Liver (tissue), 9 donors: ENCODE measurements around the gene MXD4. TPM values are rescaled to one million over a fixed set of nuclear protein-coding genes. Genes with fewer than 3 reads are reported as not detected.

ENCODE experiments used
- DNase-seq: peaks from one replicate; pipeline ENCODE4 v3.0.0-alpha.2; 2017; ENCODE audit warnings: low spot score
- H3K27ac ChIP-seq, 2 donors: one replicate each; pipeline ENCODE4 v1.7.0; 2013; ENCODE audit warnings: inconsistent platforms in 2 of 2, low read length in 2 of 2, control low read depth in 1 of 2, low read depth in 1 of 2, mild to moderate bottlenecking in 1 of 2
- H3K27me3 ChIP-seq, 4 donors: one replicate each; pipeline versions ENCODE4 v1.6.1 to v1.7.0; 2013; ENCODE audit warnings: low read length in 3 of 4, inconsistent platforms in 1 of 4, mild to moderate bottlenecking in 1 of 4, moderate library complexity in 1 of 4; ENCODE audit not compliant: control insufficient read depth in 4 of 4, insufficient read depth in 4 of 4
- H3K36me3 ChIP-seq, 4 donors: one replicate each; pipeline versions ENCODE4 v1.6.1 to v1.7.0; 2013; ENCODE audit warnings: low read length in 3 of 4, mild to moderate bottlenecking in 3 of 4, low read depth in 1 of 4, moderate library complexity in 1 of 4; ENCODE audit not compliant: control insufficient read depth in 4 of 4, insufficient read depth in 3 of 4
- H3K4me1 ChIP-seq, 4 donors: one replicate each; pipeline versions ENCODE4 v1.6.1 to v1.7.0; 2013; ENCODE audit warnings: low read length in 3 of 4, mild to moderate bottlenecking in 3 of 4, moderate library complexity in 1 of 4; ENCODE audit not compliant: control insufficient read depth in 4 of 4, insufficient read depth in 4 of 4
- H3K4me3 ChIP-seq, 3 donors: one replicate each; pipeline versions ENCODE4 v1.6.1 to v1.7.0; 2013; ENCODE audit warnings: low read length in 3 of 3, control low read depth in 1 of 3, low read depth in 1 of 3, mild to moderate bottlenecking in 1 of 3
- H3K9ac ChIP-seq, 2 donors: one replicate each; pipeline ENCODE4 v1.7.0; 2013; ENCODE audit warnings: low read length in 2 of 2, mild to moderate bottlenecking in 2 of 2, moderate library complexity in 2 of 2, control low read depth in 1 of 2, low read depth in 1 of 2
- H3K9me3 ChIP-seq, 4 donors: one replicate each; pipeline versions ENCODE4 v1.6.1 to v1.7.0; 2013; ENCODE audit warnings: low read length in 3 of 4; ENCODE audit not compliant: control insufficient read depth in 4 of 4
- EGR1 ChIP-seq, 2 donors: IDR thresholded peaks; 2 replicates each; pipeline ENCODE4 v1.6.1; 2016 to 2018; ENCODE audit warnings: antibody characterized with exemption in 2 of 2, low read depth in 2 of 2
- FOXA1 ChIP-seq: IDR thresholded peaks from 2 replicates; pipeline ENCODE4 v1.6.1; 2016; ENCODE audit warnings: antibody characterized with exemption
- FOXA2 ChIP-seq: IDR thresholded peaks from 2 replicates; pipeline ENCODE4 v1.6.1; 2016; ENCODE audit warnings: antibody characterized with exemption
- HNF4G ChIP-seq: IDR thresholded peaks from 2 replicates; pipeline ENCODE4 v1.6.1; 2016; ENCODE audit warnings: antibody characterized with exemption
- JUND ChIP-seq, 2 donors: IDR thresholded peaks; 2 replicates each; pipeline ENCODE4 v1.6.1; 2016; ENCODE audit warnings: antibody characterized with exemption in 2 of 2
- NR2F2 ChIP-seq: IDR thresholded peaks from 2 replicates; pipeline ENCODE4 v1.6.1; 2016; ENCODE audit warnings: antibody characterized with exemption
- RAD21 ChIP-seq, 2 donors: IDR thresholded peaks; 2 replicates each; pipeline ENCODE4 v1.6.1; 2016; ENCODE audit warnings: antibody characterized with exemption in 2 of 2, mild to moderate bottlenecking in 2 of 2
- RXRA ChIP-seq, 2 donors: IDR thresholded peaks; 2 replicates each; pipeline ENCODE4 v1.6.1; 2017 to 2018; ENCODE audit warnings: antibody characterized with exemption in 2 of 2, mild to moderate bottlenecking in 1 of 2
- SP1 ChIP-seq: IDR thresholded peaks from 2 replicates; pipeline ENCODE4 v1.6.1; 2018; ENCODE audit warnings: antibody characterized with exemption, mild to moderate bottlenecking
- TAF1 ChIP-seq: conservative IDR thresholded peaks from 2 replicates; pipeline ENCODE4 v1.6.1; 2016; ENCODE audit warnings: antibody characterized with exemption, mild to moderate bottlenecking
- YY1 ChIP-seq: IDR thresholded peaks from 2 replicates; pipeline ENCODE4 v1.6.1; 2016; ENCODE audit warnings: antibody characterized with exemption, mild to moderate bottlenecking
- WGBS: extraction: QIAGEN DNeasy Blood & Tissue Kit; methylation state at CpG from one replicate; pipeline ENCODE4 v1.1.7; 2013; 5-methylcytosine and 5-hydroxymethylcytosine counted together
- polyA plus RNA-seq, 2 donors: library from polyadenylated mRNA; stranded (reverse) in 1 of 2; unstranded in 1 of 2; fragments of 200-250 nt in 1 of 2; fragments of >200 nt in 1 of 2; fragmentation: Nextera tagmentation in 1 of 2; extraction: Ambion mirVana in 1 of 2; gene quantifications; one replicate each; pipeline versions ENCODE4 v1.2.1 to v1.2.3, GENCODE V29; 2013 to 2015
- total RNA-seq, 2 donors: library from RNA; depleted of rRNA; stranded (reverse); fragments of >200 nt; gene quantifications; one replicate each; pipeline ENCODE4 v1.2.3, GENCODE V29; 2014
- TF ChIP-seq, protein P1 (sequence below): IDR thresholded peaks from 2 replicates; pipeline ENCODE4 v1.6.1; 2016; ENCODE audit warnings: antibody characterized with exemption
- TF ChIP-seq, protein P2 (sequence below): IDR thresholded peaks from 2 replicates; pipeline ENCODE4 v1.6.1; 2016; ENCODE audit warnings: antibody characterized with exemption
- TF ChIP-seq, protein P3 (sequence below): IDR thresholded peaks from 2 replicates; pipeline ENCODE4 v1.6.1; 2016; ENCODE audit warnings: antibody characterized with exemption
- TF ChIP-seq, protein P4 (sequence below): IDR thresholded peaks from 2 replicates; pipeline ENCODE4 v1.6.1; 2016; ENCODE audit warnings: antibody characterized with exemption, mild to moderate bottlenecking
- donor health status: healthy.
- donor health status: healthy.
- donor health status: healthy.
- donor health status: healthy.
- donor health status: healthy.

MXD4 gene
- total and polyA plus RNA-seq, 4 donors = 6.5 to 19.6 (median 15.9) TPM

DNA sequence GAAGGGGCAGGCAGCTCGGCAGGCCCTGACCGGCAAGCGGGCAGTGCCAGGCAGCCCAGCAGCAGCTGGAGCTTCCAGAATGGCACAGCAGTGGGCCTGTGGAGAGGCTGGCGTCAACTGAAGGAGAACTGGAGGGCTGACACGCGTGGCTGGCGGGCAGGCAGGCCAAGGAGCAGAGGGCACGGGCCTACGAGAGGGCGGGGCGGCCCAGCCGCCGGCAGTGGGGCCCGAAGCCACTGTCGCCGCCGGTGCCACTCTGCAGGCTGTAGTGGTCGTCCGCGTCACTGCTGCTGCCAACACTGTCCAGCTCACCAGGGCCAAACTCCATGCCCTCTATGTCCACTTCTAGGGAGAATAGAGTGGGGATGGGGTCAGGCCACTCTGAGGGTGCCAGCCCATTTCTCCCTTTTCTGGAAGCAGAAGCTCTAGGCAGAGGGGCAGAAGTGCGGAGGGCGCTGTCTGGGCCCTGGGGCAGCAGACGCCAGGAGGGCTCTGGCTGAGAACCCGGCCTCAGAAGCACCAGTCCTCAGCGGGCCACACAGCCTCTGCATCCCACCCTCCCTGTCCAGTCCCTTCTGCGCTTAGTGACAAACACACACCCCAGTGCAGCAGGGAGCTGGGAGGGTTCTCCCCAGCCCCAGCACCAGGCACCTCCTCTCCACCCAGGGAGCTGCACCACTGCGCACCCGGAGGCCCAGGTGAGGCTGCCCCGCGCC lies 11.4 kb downstream of the MXD4 start:
- no peak overlapping the region for H3K27ac ChIP-seq
- H3K36me3 ChIP-seq = peaks cover 7 to 45% (median 19%) of the 10 kb centered on the region in 4 donors
- H3K27me3 ChIP-seq = no peaks in the 10 kb centered on the region
- no peak for DNase-seq
- TF ChIP-seq, protein P1, sequence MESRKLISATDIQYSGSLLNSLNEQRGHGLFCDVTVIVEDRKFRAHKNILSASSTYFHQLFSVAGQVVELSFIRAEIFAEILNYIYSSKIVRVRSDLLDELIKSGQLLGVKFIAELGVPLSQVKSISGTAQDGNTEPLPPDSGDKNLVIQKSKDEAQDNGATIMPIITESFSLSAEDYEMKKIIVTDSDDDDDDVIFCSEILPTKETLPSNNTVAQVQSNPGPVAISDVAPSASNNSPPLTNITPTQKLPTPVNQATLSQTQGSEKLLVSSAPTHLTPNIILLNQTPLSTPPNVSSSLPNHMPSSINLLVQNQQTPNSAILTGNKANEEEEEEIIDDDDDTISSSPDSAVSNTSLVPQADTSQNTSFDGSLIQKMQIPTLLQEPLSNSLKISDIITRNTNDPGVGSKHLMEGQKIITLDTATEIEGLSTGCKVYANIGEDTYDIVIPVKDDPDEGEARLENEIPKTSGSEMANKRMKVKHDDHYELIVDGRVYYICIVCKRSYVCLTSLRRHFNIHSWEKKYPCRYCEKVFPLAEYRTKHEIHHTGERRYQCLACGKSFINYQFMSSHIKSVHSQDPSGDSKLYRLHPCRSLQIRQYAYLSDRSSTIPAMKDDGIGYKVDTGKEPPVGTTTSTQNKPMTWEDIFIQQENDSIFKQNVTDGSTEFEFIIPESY = no peak
- TF ChIP-seq FOXA1 = no peak
- TF ChIP-seq YY1 = no peak
- TF ChIP-seq RXRA (IDR thresholded peaks at IDR 0.05) = no peak
- no peak for TF ChIP-seq NR2F2
- TF ChIP-seq EGR1 (IDR thresholded peaks at IDR 0.05; ENCODE audit: low read depth in 2 of 2) = no peak
- TF ChIP-seq, protein P2, sequence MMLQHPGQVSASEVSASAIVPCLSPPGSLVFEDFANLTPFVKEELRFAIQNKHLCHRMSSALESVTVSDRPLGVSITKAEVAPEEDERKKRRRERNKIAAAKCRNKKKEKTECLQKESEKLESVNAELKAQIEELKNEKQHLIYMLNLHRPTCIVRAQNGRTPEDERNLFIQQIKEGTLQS = no peak
- TF ChIP-seq FOXA2 = no peak
- TF ChIP-seq SP1 = no peak
- TF ChIP-seq, protein P3, sequence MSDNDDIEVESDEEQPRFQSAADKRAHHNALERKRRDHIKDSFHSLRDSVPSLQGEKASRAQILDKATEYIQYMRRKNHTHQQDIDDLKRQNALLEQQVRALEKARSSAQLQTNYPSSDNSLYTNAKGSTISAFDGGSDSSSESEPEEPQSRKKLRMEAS = no peak
- TF ChIP-seq, protein P4, sequence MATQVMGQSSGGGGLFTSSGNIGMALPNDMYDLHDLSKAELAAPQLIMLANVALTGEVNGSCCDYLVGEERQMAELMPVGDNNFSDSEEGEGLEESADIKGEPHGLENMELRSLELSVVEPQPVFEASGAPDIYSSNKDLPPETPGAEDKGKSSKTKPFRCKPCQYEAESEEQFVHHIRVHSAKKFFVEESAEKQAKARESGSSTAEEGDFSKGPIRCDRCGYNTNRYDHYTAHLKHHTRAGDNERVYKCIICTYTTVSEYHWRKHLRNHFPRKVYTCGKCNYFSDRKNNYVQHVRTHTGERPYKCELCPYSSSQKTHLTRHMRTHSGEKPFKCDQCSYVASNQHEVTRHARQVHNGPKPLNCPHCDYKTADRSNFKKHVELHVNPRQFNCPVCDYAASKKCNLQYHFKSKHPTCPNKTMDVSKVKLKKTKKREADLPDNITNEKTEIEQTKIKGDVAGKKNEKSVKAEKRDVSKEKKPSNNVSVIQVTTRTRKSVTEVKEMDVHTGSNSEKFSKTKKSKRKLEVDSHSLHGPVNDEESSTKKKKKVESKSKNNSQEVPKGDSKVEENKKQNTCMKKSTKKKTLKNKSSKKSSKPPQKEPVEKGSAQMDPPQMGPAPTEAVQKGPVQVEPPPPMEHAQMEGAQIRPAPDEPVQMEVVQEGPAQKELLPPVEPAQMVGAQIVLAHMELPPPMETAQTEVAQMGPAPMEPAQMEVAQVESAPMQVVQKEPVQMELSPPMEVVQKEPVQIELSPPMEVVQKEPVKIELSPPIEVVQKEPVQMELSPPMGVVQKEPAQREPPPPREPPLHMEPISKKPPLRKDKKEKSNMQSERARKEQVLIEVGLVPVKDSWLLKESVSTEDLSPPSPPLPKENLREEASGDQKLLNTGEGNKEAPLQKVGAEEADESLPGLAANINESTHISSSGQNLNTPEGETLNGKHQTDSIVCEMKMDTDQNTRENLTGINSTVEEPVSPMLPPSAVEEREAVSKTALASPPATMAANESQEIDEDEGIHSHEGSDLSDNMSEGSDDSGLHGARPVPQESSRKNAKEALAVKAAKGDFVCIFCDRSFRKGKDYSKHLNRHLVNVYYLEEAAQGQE = no peak
- TF ChIP-seq JUND (IDR thresholded peaks at IDR 0.05) = no peak
- H3K4me3 ChIP-seq = no peak overlapping the region
- H3K4me1 ChIP-seq = peaks cover 0 to 3% (median 0%) of the 10 kb centered on the region in 4 donors
- WGBS = 95% methylated on average over 30 of the region's 30 CpGs
- no peak overlapping the region for H3K9ac ChIP-seq
- no peaks in the 10 kb centered on the region for H3K9me3 ChIP-seq

DNA sequence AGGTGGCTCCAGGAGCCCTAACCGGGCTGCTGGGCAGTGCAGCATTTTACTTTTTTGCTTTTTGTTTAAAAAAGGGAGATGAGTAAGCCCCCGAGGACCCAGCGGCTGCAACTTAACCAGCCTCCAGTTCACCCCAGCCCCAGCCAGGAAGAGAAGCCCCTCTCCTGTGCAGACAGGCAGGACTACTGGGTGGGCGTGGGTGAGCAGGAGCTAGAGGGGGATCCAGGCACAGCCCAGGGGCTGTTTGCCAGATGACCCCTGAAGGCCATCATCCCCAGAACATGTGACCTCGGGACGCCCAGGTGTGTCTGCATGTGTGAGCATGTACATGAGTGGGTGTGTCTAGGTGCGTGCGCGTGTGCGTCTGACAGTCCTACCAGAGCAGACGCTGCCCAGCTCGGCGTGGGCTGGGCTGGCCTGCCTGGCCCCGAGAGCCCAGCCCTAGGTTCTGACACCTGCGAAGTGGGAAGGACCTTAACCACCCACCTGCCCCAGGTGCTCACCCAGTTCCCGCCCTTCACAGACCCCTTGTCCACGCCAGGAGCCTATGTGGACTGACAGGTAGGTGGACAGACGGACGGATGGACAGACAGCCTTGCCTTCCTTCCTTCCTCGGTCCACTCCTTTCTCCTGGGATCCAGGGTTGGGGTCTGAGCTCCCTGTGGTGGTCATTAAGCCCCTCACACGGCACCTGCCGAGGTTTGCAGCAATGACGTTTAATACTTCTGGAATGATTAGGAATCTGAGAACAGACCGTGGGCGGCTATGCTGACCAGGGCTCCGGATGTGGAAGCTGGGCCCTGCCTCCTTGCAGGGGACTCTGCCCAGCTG lies 12.2 kb downstream of the MXD4 start:
- no peak overlapping the region for H3K9ac ChIP-seq
- 91% methylated on average over 26 of the region's 26 CpGs for WGBS
- no peaks in the 10 kb centered on the region for H3K27me3 ChIP-seq
- H3K4me1 ChIP-seq = peaks cover 0 to 3% (median 1%) of the 10 kb centered on the region in 4 donors
- H3K36me3 ChIP-seq = peaks cover 4 to 40% (median 17%) of the 10 kb centered on the region in 4 donors
- no peak overlapping the region for H3K27ac ChIP-seq
- DNase-seq = no peak
- no peak overlapping the region for H3K4me3 ChIP-seq
- H3K9me3 ChIP-seq = no peaks in the 10 kb centered on the region
- TF ChIP-seq, protein P1 = no peak
- no peak for TF ChIP-seq HNF4G
- no peak for TF ChIP-seq YY1
- TF ChIP-seq RXRA (IDR thresholded peaks at IDR 0.05) = no peak
- TF ChIP-seq FOXA2 = no peak
- TF ChIP-seq, protein P4 = no peak
- TF ChIP-seq JUND (IDR thresholded peaks at IDR 0.05) = no peak
- TF ChIP-seq, protein P3 = no peak
- TF ChIP-seq RAD21 (IDR thresholded peaks at IDR 0.05) = no peak
- no peak for TF ChIP-seq TAF1
- no peak for TF ChIP-seq NR2F2
